Measurements from ENCODE around the gene RTCB. TPM values are rescaled to one million over a fixed set of nuclear protein-coding genes. Genes with fewer than 3 reads are reported as not detected.

RTCB gene
- total RNA-seq, 1 experiment from 2014 or later = 101 TPM

DNA sequence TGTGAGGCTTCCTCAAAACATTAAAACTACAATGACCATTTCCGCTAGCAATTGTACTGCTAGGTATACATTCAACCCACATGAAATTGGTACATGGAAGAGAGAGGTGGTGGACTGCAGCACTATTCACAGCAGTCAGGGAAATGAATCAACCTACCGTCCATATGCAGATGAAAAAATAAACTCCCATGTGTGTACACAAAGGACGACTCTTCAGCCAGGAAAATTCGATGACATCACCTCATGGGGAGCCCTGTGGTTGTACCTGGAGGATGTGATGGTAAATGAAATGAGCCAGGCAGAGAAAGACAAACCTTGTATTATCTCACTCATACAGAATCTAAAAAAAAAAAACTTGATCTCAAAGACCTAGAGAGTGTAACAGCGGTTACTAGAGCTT lies 31.1 kb downstream of the RTCB start:
- no peak overlapping the region for H3K27ac Mint-ChIP-seq

More for the DNA sequence above, 31.1 kb downstream of the RTCB start:
- no CpG with 5 or more reads among the region's 5 CpGs for WGBS (ENCODE audit: extremely low coverage, insufficient read length, low lambda C conversion rate)
- H3K9ac ChIP-seq (ENCODE audit: extremely low read depth, insufficient read length, low read length) = no peak overlapping the region
- no peak overlapping the region for H4K8ac ChIP-seq (replicated peaks; ENCODE audit: insufficient read length, low read depth, low read length)
- no peaks in the 10 kb centered on the region for H3K79me1 ChIP-seq (ENCODE audit: insufficient read depth, low read depth, low read length, poor library complexity, severe bottlenecking)
- TF ChIP-seq, protein P1, sequence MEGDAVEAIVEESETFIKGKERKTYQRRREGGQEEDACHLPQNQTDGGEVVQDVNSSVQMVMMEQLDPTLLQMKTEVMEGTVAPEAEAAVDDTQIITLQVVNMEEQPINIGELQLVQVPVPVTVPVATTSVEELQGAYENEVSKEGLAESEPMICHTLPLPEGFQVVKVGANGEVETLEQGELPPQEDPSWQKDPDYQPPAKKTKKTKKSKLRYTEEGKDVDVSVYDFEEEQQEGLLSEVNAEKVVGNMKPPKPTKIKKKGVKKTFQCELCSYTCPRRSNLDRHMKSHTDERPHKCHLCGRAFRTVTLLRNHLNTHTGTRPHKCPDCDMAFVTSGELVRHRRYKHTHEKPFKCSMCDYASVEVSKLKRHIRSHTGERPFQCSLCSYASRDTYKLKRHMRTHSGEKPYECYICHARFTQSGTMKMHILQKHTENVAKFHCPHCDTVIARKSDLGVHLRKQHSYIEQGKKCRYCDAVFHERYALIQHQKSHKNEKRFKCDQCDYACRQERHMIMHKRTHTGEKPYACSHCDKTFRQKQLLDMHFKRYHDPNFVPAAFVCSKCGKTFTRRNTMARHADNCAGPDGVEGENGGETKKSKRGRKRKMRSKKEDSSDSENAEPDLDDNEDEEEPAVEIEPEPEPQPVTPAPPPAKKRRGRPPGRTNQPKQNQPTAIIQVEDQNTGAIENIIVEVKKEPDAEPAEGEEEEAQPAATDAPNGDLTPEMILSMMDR (conservative IDR thresholded peaks at IDR 0.05) = no peak
- H2BK12ac ChIP-seq (ENCODE audit: insufficient read length, low read depth, low read length) = no peak overlapping the region
- no peak overlapping the region for H3K18ac ChIP-seq (ENCODE audit: insufficient read length, low read depth, low read length)
- no peak overlapping the region for H2BK15ac ChIP-seq (ENCODE audit: low read depth, low read length)
- no peak overlapping the region for H2AFZ ChIP-seq (ENCODE audit: low read length)
- Mint-ChIP-seq H3K27me3 (ENCODE audit: low read depth) (peaks cover 6% of the 10 kb centered on the region), H3K36me3 (ENCODE audit: insufficient read depth in 1 of 3, low read depth in 3 of 3) (peaks cover 3 to 9% (median 7%) of the 10 kb centered on the region in 3 experiments; a peak in 6 of 7 replicates), H3K9me3 (no peaks in the 10 kb centered on the region; a peak in 1 of 5 replicates), H3K4me1 (no peaks in the 10 kb centered on the region), H3K4me3 (no peak overlapping the region)
- no peaks in the 10 kb centered on the region for H3K4me1 ChIP-seq (ENCODE audit: insufficient read depth, low read length)
- DNase-seq = no peak
- H4K20me1 ChIP-seq (ENCODE audit: control insufficient read depth, insufficient read depth, insufficient read length) = no peaks in the 10 kb centered on the region
- no peaks in the 10 kb centered on the region for H3K9me3 ChIP-seq (ENCODE audit: control insufficient read depth, low read depth, low read length)
- no peak overlapping the region for H4K91ac ChIP-seq (ENCODE audit: insufficient read length, low read depth, low read length)
- no peak overlapping the region for H2BK5ac ChIP-seq (ENCODE audit: insufficient read length, low read length)
- no peak overlapping the region for H2AK5ac ChIP-seq (ENCODE audit: insufficient read length, low read length)
- no peak overlapping the region for H3K14ac ChIP-seq (ENCODE audit: insufficient read depth, low read length)
- no peaks in the 10 kb centered on the region for H3K79me2 ChIP-seq (ENCODE audit: insufficient read depth, low read length)
- H4K5ac ChIP-seq (ENCODE audit: insufficient read length, low read depth, low read length) = no peak overlapping the region
- H2BK120ac ChIP-seq (ENCODE audit: low read depth, low read length, poor library complexity, severe bottlenecking) = no peak overlapping the region
- H3K4ac ChIP-seq (ENCODE audit: low read depth, low read length) = no peak overlapping the region
- no peak overlapping the region for H3K23ac ChIP-seq (ENCODE audit: insufficient read length, low read depth, low read length)
- H3K27ac ChIP-seq (ENCODE audit: insufficient read length, low read depth, low read length) = no peak overlapping the region
- H3K23me2 ChIP-seq (ENCODE audit: insufficient read length, low read depth, low read length, poor library complexity, severe bottlenecking) = no peaks in the 10 kb centered on the region
- H3K4me2 ChIP-seq (ENCODE audit: insufficient read depth, insufficient read length, low read length) = no peak overlapping the region
- no peak overlapping the region for H3K56ac ChIP-seq (ENCODE audit: insufficient read length, low read depth, low read length)
- no peaks in the 10 kb centered on the region for H3K27me3 ChIP-seq (ENCODE audit: insufficient read depth, low read length)
- H2BK20ac ChIP-seq (ENCODE audit: low read depth, low read length, poor library complexity, severe bottlenecking) = no peak overlapping the region
- H3T11ph ChIP-seq (ENCODE audit: low read length) = no peak overlapping the region

All from H9 (cell line).